ENCODE results near the gene CST2. TPM values are rescaled to one million over a fixed set of nuclear protein-coding genes. Genes with fewer than 3 reads are reported as not detected.
"Not testable (repeated sequence)": the region's sequence is repeated elsewhere in the genome, so short reads cannot be mapped to it uniquely, and the experiment has no call there.

The CST2 gene
- total RNA-seq, 1 donor = not detected

DNA sequence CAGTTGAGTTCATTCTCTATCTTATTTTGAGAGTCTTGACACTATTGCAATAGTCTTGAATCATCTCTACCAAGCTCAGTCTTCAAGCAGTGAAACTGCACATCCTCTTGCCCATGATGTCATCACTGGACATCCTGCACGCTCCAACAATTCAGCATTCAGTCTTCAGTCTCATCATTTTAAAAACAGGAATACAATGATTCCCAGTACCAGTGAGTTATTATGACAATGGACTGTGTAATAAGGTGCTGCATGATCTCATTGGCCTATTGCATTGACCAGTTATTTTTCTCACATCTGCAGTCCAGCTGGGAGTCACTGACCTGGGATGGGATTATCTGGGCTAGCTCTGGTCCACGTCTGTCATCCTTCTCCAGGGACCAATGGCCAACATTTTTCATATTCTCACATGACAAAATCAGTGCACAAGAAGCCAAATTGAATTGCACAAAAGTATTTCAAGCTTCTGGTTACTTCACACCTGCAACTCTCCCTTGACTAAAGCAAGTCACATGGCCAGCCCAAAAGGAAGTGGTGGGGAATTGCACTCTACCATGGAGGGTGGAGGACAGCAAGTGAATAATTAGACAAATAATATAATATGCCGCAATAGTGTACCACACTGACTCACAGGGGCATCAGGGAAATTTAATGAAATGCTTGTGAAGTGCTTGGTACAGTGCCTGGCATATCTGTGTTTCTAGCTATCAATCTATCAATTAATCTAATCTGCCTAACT lies 6.4 kb upstream of the CST2 start:
- Histone ChIP-seq H3K9me3 (ENCODE audit: low read depth, low read length) (no peaks in the 10 kb centered on the region), H3K4me1 (ENCODE audit: insufficient read depth, low read length) (no peaks in the 10 kb centered on the region), H3K27me3 (ENCODE audit: insufficient read depth, low read length) (no peaks in the 10 kb centered on the region), H3K4me3 (ENCODE audit: low read length) (no peak overlapping the region)

- H3K9me3 ChIP-seq (ENCODE audit: low read depth, low read length); H3K4me3 ChIP-seq (ENCODE audit: low read length); H3K4me1 ChIP-seq (ENCODE audit: insufficient read depth, low read length); H3K27me3 ChIP-seq (ENCODE audit: insufficient read depth, low read length): not testable (repeated sequence)
These were observed 5.4 kb upstream of the CST2 start for GRCh38 chr20:23831961-23832360.

DNA sequence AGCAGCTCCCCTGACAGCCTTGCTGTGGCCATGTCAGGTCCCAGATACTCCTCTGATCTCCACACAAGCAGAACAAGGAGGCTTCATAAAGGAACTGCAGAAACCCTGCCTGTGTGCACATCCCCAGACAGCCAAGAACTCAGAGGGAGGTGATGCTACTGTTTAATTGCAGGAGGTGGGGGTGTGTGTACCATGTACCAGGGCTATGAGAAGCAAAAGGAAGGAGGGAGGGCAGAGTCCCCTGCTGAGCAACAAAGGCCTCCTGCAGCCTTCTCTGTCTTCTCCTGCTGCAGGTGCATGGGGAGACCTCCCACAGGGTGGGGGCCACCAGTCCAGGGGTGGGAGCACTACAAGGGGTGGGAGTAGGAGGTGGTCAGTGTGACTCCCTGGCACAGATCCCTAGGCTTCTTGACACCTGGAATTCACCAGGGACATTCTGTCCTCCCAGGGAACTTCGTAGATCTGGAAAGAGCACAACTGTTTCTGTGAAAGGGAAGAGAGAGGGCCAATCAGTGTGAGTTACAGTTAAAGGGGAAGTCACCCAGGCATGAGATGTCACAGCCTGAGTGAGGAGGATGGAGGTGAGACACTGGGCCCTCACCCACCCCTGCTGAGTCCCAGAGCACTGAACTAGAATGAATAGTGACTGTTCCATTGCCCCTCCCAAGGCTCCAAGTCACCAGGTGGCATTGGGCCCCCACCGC lies 2.8 kb downstream of the CST2 start:
- Histone ChIP-seq H3K4me1 (ENCODE audit: insufficient read depth, low read length) (no peaks in the 10 kb centered on the region), H3K27me3 (ENCODE audit: insufficient read depth, low read length) (no peaks in the 10 kb centered on the region), H3K9me3 (ENCODE audit: low read depth, low read length) (no peaks in the 10 kb centered on the region), H3K4me3 (ENCODE audit: low read length) (no peak overlapping the region)

GRCh38 chr20:23823111-23823510 lies 3.4 kb downstream of the CST2 start:
- no peaks in the 10 kb centered on the region for H3K4me1 ChIP-seq (ENCODE audit: insufficient read depth, low read length)
- H3K4me3 ChIP-seq (ENCODE audit: low read length) = no peak overlapping the region

GRCh38 chr20:23820493-23820892 lies 6.0 kb downstream of the CST2 start:
- Histone ChIP-seq H3K27me3 (ENCODE audit: insufficient read depth, low read length) (no peaks in the 10 kb centered on the region), H3K4me3 (ENCODE audit: low read length) (no peak overlapping the region), H3K4me1 (ENCODE audit: insufficient read depth, low read length) (no peaks in the 10 kb centered on the region), H3K9me3 (ENCODE audit: low read depth, low read length) (no peaks in the 10 kb centered on the region)

More at GRCh38 chr20:23823111-23823510, 3.4 kb downstream of the CST2 start:
- H3K27me3 ChIP-seq (ENCODE audit: insufficient read depth, low read length) = no peaks in the 10 kb centered on the region
- no peaks in the 10 kb centered on the region for H3K9me3 ChIP-seq (ENCODE audit: low read depth, low read length)

- not testable (repeated sequence) for H3K4me3 ChIP-seq (ENCODE audit: low read length); H3K4me1 ChIP-seq (ENCODE audit: insufficient read depth, low read length); H3K9me3 ChIP-seq (ENCODE audit: low read depth, low read length); H3K27me3 ChIP-seq (ENCODE audit: insufficient read depth, low read length)
These were observed 15.0 kb downstream of the CST2 start for GRCh38 chr20:23811559-23811958.

DNA sequence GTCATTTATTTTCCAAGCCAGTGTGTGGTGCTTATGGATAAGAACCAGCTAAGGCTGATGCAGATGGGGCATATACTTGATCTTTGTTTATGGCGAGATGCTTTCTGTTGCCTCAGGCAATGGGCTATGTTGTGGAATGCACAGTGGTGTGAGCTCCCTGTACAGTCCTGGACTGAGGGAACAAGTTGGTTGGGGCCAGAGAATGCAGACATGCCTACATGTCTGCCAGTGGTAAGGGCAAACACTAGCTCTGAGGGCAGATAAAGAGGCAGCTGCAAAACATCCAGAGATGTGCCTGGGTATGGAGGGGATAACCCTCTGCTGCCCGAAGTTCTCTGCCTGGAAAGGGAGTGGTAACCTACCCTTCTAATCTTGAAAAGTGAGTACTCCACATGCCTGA lies 16.2 kb downstream of the CST2 start:
- H3K9me3 ChIP-seq (ENCODE audit: low read depth, low read length); H3K4me3 ChIP-seq (ENCODE audit: low read length); H3K4me1 ChIP-seq (ENCODE audit: insufficient read depth, low read length); H3K27me3 ChIP-seq (ENCODE audit: insufficient read depth, low read length): not testable (repeated sequence)

GRCh38 chr20:23800865-23801264 lies 25.7 kb downstream of the CST2 start:
- Histone ChIP-seq H3K4me3 (ENCODE audit: low read length) (no peak overlapping the region), H3K4me1 (ENCODE audit: insufficient read depth, low read length) (no peaks in the 10 kb centered on the region), H3K9me3 (ENCODE audit: low read depth, low read length) (no peaks in the 10 kb centered on the region), H3K27me3 (ENCODE audit: insufficient read depth, low read length) (no peaks in the 10 kb centered on the region)

DNA sequence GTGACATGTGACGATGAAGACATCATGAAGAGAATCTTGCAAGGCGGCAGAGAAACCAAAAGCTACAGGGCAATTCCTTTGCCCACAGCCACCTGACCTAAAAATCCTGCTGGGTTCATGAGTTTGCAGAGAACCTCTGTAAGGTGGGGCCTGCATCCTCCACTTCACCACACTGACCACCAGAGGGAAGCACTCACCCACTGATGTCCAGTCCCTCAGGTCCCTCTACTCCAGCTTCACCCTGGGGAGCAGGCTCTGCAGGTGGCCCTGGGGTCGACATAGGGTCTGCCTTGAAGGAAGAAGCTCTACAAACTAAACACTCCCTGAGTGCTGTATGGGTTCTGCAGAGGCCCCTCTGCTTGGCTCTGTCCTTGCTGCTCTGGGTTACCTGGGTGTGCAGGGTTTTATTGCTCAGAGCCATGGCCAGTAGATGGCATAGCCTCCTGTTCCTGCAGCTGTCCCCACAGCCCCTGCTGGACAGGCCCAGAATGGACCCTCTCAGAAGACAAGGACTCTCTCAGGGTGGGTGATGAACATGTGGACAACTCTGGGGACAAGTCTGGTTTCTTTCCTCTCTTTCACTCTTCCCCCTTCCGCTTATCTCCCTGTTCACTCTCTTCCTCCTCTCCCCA lies 27.2 kb downstream of the CST2 start:
- H3K9me3 ChIP-seq (ENCODE audit: low read depth, low read length); H3K4me1 ChIP-seq (ENCODE audit: insufficient read depth, low read length); H3K4me3 ChIP-seq (ENCODE audit: low read length); H3K27me3 ChIP-seq (ENCODE audit: insufficient read depth, low read length): not testable (repeated sequence)

GRCh38 chr20:23795526-23795925 lies 31.0 kb downstream of the CST2 start:
- no peak overlapping the region for H3K4me3 ChIP-seq (ENCODE audit: low read length)
- H3K27me3 ChIP-seq (ENCODE audit: insufficient read depth, low read length) = no peaks in the 10 kb centered on the region
- no peaks in the 10 kb centered on the region for H3K4me1 ChIP-seq (ENCODE audit: insufficient read depth, low read length)
- H3K9me3 ChIP-seq (ENCODE audit: low read depth, low read length) = no peaks in the 10 kb centered on the region

DNA sequence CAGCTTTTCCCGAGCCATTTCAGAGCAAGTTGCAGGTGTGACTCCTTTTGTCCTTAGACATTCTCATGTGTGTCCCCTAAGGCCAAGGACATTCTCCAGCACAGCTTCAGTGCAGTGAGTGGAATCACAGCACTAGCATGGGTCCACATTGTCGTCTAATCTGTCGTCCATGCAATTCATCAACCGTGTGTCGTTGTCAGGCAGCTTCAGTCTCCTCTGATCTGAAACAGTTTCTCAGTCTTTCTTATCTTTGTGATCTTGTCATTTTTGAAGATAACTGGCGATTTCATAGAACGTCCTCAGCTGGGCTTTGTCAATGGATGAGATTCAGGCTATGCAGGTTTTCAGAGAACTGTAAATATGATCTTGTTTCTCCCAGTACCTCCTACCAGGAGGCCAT lies 31.7 kb downstream of the CST2 start:
- Histone ChIP-seq H3K27me3 (ENCODE audit: insufficient read depth, low read length) (no peaks in the 10 kb centered on the region), H3K4me3 (ENCODE audit: low read length) (no peak overlapping the region), H3K9me3 (ENCODE audit: low read depth, low read length) (no peaks in the 10 kb centered on the region), H3K4me1 (ENCODE audit: insufficient read depth, low read length) (no peaks in the 10 kb centered on the region)

DNA sequence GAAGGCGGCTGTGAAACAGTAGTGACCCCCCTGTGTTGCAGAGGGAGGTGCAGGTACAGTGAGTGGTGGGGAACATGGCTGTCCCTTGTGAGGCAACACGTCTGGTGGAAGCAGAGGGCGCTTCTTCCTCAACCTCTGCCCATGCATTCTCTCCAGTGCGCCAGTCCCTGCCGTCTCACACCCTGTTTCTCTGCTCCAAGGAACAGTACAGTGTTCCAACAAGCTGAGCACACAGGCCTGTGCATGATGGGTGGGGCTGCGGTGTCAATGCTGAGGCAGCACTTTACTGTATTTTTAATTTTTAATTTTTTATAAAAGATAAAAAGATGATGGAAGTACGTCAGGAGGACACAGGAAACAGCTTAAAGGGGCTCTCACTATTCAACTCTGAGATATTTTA lies 32.5 kb downstream of the CST2 start:
- H3K27me3 ChIP-seq (ENCODE audit: insufficient read depth, low read length) = no peaks in the 10 kb centered on the region
- no peaks in the 10 kb centered on the region for H3K4me1 ChIP-seq (ENCODE audit: insufficient read depth, low read length)
- H3K4me3 ChIP-seq (ENCODE audit: low read length) = no peak overlapping the region
- no peaks in the 10 kb centered on the region for H3K9me3 ChIP-seq (ENCODE audit: low read depth, low read length)

GRCh38 chr20:23783447-23783846 lies 43.1 kb downstream of the CST2 start:
- Histone ChIP-seq H3K4me3 (ENCODE audit: low read length) (no peak overlapping the region), H3K4me1 (ENCODE audit: insufficient read depth, low read length) (no peaks in the 10 kb centered on the region), H3K9me3 (ENCODE audit: low read depth, low read length) (no peaks in the 10 kb centered on the region), H3K27me3 (ENCODE audit: insufficient read depth, low read length) (no peaks in the 10 kb centered on the region)

DNA sequence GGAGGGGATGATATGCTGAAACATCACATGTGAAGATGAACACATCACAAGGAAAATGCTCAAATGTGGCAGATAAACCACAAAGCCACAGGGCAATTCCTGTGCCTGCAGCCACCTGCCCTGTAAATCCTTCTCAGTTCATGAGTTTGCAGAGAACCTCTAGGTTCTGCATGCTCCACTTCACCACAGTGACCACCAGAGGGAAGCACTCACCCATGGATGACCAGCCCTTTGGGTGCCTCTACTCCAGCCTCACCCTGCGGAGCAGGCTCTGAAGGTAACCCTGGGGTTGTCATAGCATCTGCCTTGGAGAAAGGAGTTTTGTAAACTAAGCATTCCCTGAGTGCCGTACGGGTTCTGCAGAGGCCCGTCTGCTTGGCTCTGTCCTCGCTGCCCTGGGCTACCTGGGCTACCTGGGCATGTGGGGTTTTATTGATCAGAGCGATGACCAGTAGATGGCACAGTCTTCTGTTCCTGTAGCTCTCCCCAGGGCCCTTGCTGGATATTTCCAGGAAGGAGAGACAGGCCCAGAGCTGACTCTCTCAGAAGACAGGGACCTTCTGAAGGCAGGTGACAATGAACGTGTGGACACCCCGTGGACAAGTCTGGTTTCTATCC lies 44.1 kb downstream of the CST2 start:
- Histone ChIP-seq H3K9me3 (ENCODE audit: low read depth, low read length) (no peaks in the 10 kb centered on the region), H3K4me1 (ENCODE audit: insufficient read depth, low read length) (no peaks in the 10 kb centered on the region), H3K4me3 (ENCODE audit: low read length) (no peak overlapping the region), H3K27me3 (ENCODE audit: insufficient read depth, low read length) (no peaks in the 10 kb centered on the region)

DNA sequence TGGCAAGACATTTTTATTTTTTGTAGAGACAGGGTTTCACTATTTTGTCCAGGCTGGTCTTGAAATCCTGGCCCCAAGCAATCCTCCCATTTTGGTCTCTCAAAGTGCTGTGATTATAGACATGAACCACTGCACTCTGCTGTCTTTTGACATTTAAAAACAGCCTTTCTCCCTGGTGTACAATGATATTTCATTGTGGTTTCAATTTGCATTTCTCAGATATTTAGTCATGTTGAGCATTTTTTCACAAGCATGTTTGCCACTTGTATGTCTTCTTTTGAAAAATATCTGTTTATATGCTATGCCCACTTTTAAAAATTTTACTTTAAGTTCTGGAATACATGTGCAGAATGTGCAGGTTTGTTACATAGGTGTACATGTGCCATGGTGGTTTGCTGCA lies 47.9 kb downstream of the CST2 start:
- not testable (repeated sequence) for H3K27me3 ChIP-seq (ENCODE audit: insufficient read depth, low read length); H3K9me3 ChIP-seq (ENCODE audit: low read depth, low read length); H3K4me1 ChIP-seq (ENCODE audit: insufficient read depth, low read length); H3K4me3 ChIP-seq (ENCODE audit: low read length)
